ENCODE results near the gene IARS2. TPM values are rescaled to one million over a fixed set of nuclear protein-coding genes. Genes with fewer than 3 reads are reported as not detected.
"Not testable (repeated sequence)": the region's sequence is repeated elsewhere in the genome, so short reads cannot be mapped to it uniquely, and the experiment has no call there.

IARS2 gene
- polyA plus RNA-seq, 4 donors = 12.3 to 85.7 (median 40.8) TPM

DNA sequence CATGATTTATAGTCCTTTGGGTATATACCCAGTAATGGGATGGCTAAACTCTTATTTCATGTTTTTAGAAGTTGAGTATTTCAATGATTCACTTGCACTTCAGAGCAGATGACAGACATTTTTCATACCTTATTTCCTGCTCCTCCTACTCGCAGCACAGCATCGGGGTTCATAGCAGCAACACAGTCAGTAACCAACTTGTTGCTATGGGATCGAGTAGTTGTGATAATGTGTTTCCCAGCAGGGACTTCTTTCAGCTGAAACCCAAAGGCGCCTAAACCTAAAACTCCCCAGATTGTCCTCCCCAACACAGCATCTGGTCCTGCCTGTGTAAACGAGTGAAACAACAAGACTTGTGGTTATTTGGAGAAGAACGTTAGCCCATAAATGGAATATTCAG lies 31.3 kb upstream of the IARS2 start:
- WGBS, 3 donors = 96 to 99% (median 96%) methylated on average over 6 of the region's 6 CpGs
- Histone ChIP-seq H3K27ac (ENCODE audit: low read depth in 1 of 3, low read length in 2 of 3) (no peak overlapping the region), H3K4me3 (ENCODE audit: low read depth in 1 of 3, low read length in 3 of 3) (no peak overlapping the region), H3K9me3 (ENCODE audit: control insufficient read depth in 2 of 2, insufficient read depth in 1 of 2, low read depth in 1 of 2, low read length in 1 of 2) (no peaks in the 10 kb centered on the region), H3K27me3 (ENCODE audit: control insufficient read depth in 3 of 3, insufficient read depth in 3 of 3, low read length in 3 of 3) (no peaks in the 10 kb centered on the region), H3K36me3 (ENCODE audit: control insufficient read depth in 3 of 3, insufficient read depth in 2 of 3, low read depth in 1 of 3, low read length in 3 of 3) (peaks cover 7 to 29% (median 18%) of the 10 kb centered on the region in 3 donors), H3K4me1 (ENCODE audit: control insufficient read depth in 3 of 3, insufficient read depth in 2 of 3, low read depth in 1 of 3, low read length in 2 of 3) (no peaks in the 10 kb centered on the region)
- DNase-seq (no peak), FAIRE-seq (no peak)

DNA sequence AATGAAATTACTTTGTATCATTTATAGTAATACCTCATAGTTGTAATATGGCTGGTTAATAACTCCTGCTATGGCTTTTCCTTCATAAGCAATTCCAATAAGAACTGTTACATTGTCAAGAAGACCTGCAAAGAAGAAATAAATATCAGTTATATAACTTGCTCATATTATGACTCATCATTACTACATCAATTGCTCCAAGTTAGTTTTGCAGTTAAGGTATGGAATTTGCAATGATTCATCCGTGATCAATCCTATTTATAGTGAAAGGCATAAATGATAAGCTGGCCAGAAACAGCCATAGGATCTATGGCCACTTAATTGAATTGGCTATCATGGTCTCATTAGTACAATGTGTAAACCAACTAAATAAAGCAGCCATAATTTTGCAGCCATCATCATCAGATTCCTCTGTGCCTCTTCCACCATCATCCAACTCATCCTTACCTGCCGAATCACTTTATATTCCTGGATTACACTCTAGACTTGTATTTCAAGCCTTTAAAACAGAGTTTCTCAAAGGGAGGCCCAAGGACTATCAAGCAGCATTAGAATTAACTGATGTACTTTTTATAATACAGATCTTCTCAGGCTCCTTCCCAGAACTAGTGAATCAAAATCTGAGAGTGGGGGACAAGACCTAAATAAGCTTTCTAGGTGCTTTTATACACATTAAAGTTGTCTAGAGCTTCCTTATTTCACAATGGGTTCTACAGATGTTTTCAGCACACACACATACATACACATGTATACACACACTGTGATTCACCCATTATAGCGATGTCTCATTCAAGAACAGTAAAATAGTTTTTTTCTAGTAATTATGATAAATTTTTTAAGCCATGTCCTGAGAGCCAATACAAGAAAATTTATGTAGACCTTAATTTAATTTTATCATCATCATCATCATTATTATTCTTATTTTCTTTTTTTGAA lies 26.4 kb upstream of the IARS2 start:
- Histone ChIP-seq H3K27ac (ENCODE audit: low read depth in 1 of 3, low read length in 2 of 3) (no peak overlapping the region), H3K4me1 (ENCODE audit: control insufficient read depth in 3 of 3, insufficient read depth in 2 of 3, low read depth in 1 of 3, low read length in 2 of 3) (no peaks in the 10 kb centered on the region), H3K27me3 (ENCODE audit: control insufficient read depth in 3 of 3, insufficient read depth in 3 of 3, low read length in 3 of 3) (no peaks in the 10 kb centered on the region), H3K36me3 (ENCODE audit: control insufficient read depth in 3 of 3, insufficient read depth in 2 of 3, low read depth in 1 of 3, low read length in 3 of 3) (peaks cover 4 to 34% (median 15%) of the 10 kb centered on the region in 3 donors), H3K9me3 (ENCODE audit: control insufficient read depth in 2 of 2, insufficient read depth in 1 of 2, low read depth in 1 of 2, low read length in 1 of 2) (no peaks in the 10 kb centered on the region), H3K4me3 (ENCODE audit: low read depth in 1 of 3, low read length in 3 of 3) (no peak overlapping the region)
- 74 to 89% (median 88%) methylated on average over 3 of the region's 3 CpGs for WGBS, 3 donors
- FAIRE-seq (peak; percentile 65), DNase-seq (peak in 1 of 2 donors; percentile 56)

DNA sequence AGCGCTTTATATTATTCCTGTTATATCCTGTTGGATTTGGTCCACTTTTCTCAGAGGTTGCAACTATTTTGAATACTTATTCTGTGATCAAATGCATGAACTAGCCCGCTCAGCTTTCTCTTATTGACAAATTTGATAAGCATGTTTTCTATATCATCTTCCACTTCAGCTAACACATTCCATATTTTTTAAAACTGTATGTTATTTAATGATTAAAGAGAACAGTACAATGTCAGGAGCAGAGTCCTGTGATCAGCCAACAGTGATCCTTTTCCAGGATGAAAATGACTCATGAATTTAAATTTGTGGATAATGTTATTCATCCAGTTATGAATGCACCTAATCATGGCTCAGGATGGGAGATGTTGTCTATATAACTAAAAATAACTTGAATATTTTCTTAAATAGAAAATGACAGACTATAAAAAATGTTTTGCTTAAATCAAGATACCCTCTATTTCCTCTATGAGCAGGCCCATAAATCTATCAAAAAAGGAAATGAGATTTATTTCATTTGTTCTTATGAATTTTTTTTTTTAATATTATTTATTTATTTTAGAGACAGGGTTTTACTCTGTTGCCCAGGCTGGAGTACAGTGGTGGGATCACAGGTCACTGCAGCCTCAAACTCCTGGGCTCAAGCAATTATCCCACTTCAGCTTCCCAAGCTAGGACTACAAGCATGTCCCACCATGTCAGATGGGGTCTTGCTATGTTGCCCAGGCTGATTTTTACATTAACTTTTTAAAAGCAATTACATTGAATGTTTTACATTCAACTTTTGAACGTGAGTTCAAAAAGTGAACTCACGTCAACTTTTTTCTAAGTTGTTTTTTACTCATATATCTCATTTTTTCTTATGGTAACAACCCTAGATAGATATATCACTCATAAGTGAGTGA lies 16.8 kb upstream of the IARS2 start:
- Histone ChIP-seq H3K4me3 (ENCODE audit: low read depth in 1 of 3, low read length in 3 of 3) (no peak overlapping the region), H3K9me3 (ENCODE audit: control insufficient read depth in 2 of 2, insufficient read depth in 1 of 2, low read depth in 1 of 2, low read length in 1 of 2) (no peaks in the 10 kb centered on the region), H3K27me3 (ENCODE audit: control insufficient read depth in 3 of 3, insufficient read depth in 3 of 3, low read length in 3 of 3) (no peaks in the 10 kb centered on the region), H3K27ac (ENCODE audit: low read depth in 1 of 3, low read length in 2 of 3) (no peak overlapping the region), H3K4me1 (ENCODE audit: control insufficient read depth in 3 of 3, insufficient read depth in 2 of 3, low read depth in 1 of 3, low read length in 2 of 3) (no peaks in the 10 kb centered on the region), H3K36me3 (ENCODE audit: control insufficient read depth in 3 of 3, insufficient read depth in 2 of 3, low read depth in 1 of 3, low read length in 3 of 3) (peaks cover 2 to 25% (median 11%) of the 10 kb centered on the region in 3 donors)
- WGBS, 3 donors = 95 to 97% (median 96%) methylated on average over 4 of the region's 4 CpGs
- peak; percentile 33 for FAIRE-seq
- DNase-seq = no peak

DNA sequence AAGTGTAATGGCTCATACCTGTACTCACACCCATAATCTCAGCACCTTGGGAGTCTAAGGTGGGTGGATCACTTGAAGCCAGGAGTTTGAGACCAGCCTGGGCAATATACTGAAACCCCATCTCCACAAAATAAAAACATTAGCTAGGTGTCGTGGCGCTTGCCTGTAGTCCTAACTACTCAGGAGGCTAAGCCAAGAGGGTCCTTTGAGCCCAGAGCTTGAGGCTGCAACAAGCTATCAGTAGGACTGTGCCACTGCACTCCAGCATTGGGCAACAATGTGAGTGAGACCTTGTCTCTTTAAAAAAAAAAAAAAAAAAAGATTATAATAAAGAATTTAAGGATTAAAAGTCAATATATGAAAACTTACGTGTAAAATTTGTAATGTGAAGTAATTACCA lies 16.0 kb upstream of the IARS2 start:
- 92 to 99% (median 96%) methylated on average over 3 of the region's 3 CpGs for WGBS, 3 donors
- Histone ChIP-seq H3K27me3 (ENCODE audit: control insufficient read depth in 3 of 3, insufficient read depth in 3 of 3, low read length in 3 of 3) (no peaks in the 10 kb centered on the region), H3K36me3 (ENCODE audit: control insufficient read depth in 3 of 3, insufficient read depth in 2 of 3, low read depth in 1 of 3, low read length in 3 of 3) (peaks cover 2 to 21% (median 8%) of the 10 kb centered on the region in 3 donors), H3K27ac (ENCODE audit: low read depth in 1 of 3, low read length in 2 of 3) (no peak overlapping the region), H3K4me1 (ENCODE audit: control insufficient read depth in 3 of 3, insufficient read depth in 2 of 3, low read depth in 1 of 3, low read length in 2 of 3) (no peaks in the 10 kb centered on the region), H3K9me3 (ENCODE audit: control insufficient read depth in 2 of 2, insufficient read depth in 1 of 2, low read depth in 1 of 2, low read length in 1 of 2) (no peaks in the 10 kb centered on the region), H3K4me3 (ENCODE audit: low read depth in 1 of 3, low read length in 3 of 3) (no peak overlapping the region)
- DNase-seq (no peak), FAIRE-seq (no peak)

DNA sequence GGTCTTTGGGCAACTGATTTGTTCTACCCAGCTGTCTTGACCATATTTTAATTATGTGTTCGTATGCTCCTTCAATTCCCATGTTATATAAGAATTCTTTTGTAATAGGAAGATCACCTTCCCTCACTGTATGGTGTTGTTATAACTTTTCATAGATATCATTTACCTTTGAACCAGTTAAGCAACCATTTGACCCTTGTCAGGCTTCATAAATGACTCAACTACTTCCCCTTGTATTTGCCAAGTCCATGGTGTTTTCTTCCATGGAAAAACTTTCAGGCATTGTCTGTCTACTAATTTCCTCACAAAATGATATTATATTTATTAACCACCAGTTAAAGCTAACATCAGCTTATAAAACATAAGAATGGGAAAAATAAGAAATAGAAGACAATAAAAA lies 9.5 kb upstream of the IARS2 start:
- 23 to 61% (median 39%) methylated on average over 1 of the region's 1 CpG for WGBS, 3 donors
- peak; percentile 68 to 89 for DNase-seq
- H3K27ac ChIP-seq (ENCODE audit: low read depth in 1 of 3, low read length in 2 of 3) = peak overlapping the region in 1 of 3 donors; percentile 61

DNA sequence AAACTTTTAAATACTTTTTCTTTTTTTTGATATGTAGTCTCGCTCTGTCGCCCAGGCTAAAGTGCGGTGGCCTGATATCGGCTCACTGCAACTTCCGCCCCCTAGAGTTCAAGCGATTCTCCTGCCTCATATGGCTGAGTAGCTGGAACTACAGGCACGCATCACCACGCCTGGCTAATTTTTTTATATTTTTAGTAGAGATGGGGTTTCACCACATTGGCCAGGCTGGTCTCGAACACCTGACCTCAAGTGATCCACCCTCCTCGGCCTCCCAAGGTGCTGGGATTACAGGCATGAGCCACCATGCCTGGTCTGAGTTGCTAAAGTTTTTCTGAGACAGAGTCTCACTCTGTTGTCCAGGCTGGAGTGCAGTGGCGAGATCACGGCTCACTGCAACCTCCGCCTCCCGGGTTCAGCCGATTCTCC lies 7.7 kb upstream of the IARS2 start:
- DNase-seq; H3K27ac ChIP-seq (ENCODE audit: low read depth in 1 of 3, low read length in 2 of 3); H3K27me3 ChIP-seq (ENCODE audit: control insufficient read depth in 3 of 3, insufficient read depth in 3 of 3, low read length in 3 of 3); H3K9me3 ChIP-seq (ENCODE audit: control insufficient read depth in 2 of 2, insufficient read depth in 1 of 2, low read depth in 1 of 2, low read length in 1 of 2); H3K4me1 ChIP-seq (ENCODE audit: control insufficient read depth in 3 of 3, insufficient read depth in 2 of 3, low read depth in 1 of 3, low read length in 2 of 3); H3K4me3 ChIP-seq (ENCODE audit: low read depth in 1 of 3, low read length in 3 of 3); FAIRE-seq: not testable (repeated sequence)
- WGBS, 3 donors = 90 to 97% (median 95%) methylated on average over 15 of the region's 15 CpGs
- peaks cover 0 to 14% (median 0%) of the 10 kb centered on the region in 3 donors for H3K36me3 ChIP-seq (ENCODE audit: control insufficient read depth in 3 of 3, insufficient read depth in 2 of 3, low read depth in 1 of 3, low read length in 3 of 3)

More for the DNA sequence above, 9.5 kb upstream of the IARS2 start:
- Histone ChIP-seq H3K27me3 (ENCODE audit: control insufficient read depth in 3 of 3, insufficient read depth in 3 of 3, low read length in 3 of 3) (no peaks in the 10 kb centered on the region), H3K4me3 (ENCODE audit: low read depth in 1 of 3, low read length in 3 of 3) (no peak overlapping the region), H3K9me3 (ENCODE audit: control insufficient read depth in 2 of 2, insufficient read depth in 1 of 2, low read depth in 1 of 2, low read length in 1 of 2) (peaks cover 0 to 3% of the 10 kb centered on the region in 2 donors), H3K4me1 (ENCODE audit: control insufficient read depth in 3 of 3, insufficient read depth in 2 of 3, low read depth in 1 of 3, low read length in 2 of 3) (peaks cover 0 to 3% (median 0%) of the 10 kb centered on the region in 3 donors), H3K36me3 (ENCODE audit: control insufficient read depth in 3 of 3, insufficient read depth in 2 of 3, low read depth in 1 of 3, low read length in 3 of 3) (peaks cover 0 to 18% (median 2%) of the 10 kb centered on the region in 3 donors)
- no peak for FAIRE-seq

DNA sequence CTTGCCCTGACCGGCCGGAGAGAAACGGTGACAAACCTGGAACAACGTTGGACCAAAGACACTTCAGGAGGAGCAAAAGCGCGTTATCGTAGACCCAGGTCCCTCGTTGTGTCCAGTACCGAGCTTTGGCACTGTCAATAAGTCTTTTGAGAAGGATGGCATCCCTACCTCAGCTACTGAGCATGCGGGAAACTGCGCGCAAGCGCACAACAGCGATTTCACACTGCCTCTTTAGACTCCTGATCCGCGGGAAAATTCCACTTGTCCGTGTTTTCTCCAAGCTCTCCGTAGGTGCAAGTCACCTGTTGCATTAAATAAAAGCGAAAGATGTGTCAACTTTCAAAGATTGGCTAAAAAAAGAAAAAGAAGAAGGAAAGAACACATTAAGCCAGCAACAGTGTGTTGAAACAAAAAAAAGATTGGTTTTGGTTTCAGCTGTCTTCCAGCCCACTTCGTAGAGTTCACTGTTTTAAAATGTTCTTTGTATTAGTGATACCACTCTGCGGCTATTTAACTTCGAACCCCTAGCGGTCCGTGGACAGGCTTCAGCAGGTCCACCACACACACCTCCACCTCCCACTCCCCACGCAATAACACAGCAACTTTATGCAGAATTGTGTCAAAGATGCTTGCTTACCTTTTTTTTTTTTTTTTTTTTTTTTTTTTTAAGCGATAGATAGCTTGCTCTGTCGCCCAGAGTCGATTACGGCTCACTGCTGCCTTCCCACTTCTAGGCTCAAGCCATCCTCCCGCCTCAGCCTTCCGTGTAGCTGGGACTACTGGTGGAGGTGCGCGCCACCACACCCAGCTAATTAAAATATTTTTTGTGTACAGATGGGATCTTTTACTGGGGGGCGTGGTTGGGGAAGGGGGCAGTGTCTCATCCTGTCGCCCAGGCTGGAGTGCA lies 4.0 kb upstream of the IARS2 start, which contains the start of gene BPNT1:
BPNT1 (minus strand) TSS at position 139 of the 907 bp plus-strand sequence. CDS start 9,942 bp downstream, outside the sequence.
- FAIRE-seq = peak; percentile 75
- Histone ChIP-seq H3K9me3 (ENCODE audit: control insufficient read depth in 2 of 2, insufficient read depth in 1 of 2, low read depth in 1 of 2, low read length in 1 of 2) (no peaks in the 10 kb centered on the region), H3K27me3 (ENCODE audit: control insufficient read depth in 3 of 3, insufficient read depth in 3 of 3, low read length in 3 of 3) (no peaks in the 10 kb centered on the region), H3K4me3 (ENCODE audit: low read depth in 1 of 3, low read length in 3 of 3) (peak within 1 kb of the TSS; percentile 43 to 78 (median 67)), H3K27ac (ENCODE audit: low read depth in 1 of 3, low read length in 2 of 3) (peak within 1 kb of the TSS; percentile 50 to 87 (median 77)), H3K4me1 (ENCODE audit: control insufficient read depth in 3 of 3, insufficient read depth in 2 of 3, low read depth in 1 of 3, low read length in 2 of 3) (peaks cover 0 to 8% (median 3%) of the 10 kb centered on the region in 3 donors), H3K36me3 (ENCODE audit: control insufficient read depth in 3 of 3, insufficient read depth in 2 of 3, low read depth in 1 of 3, low read length in 3 of 3) (peaks cover 0 to 5% (median 0%) of the 10 kb centered on the region in 3 donors)
- peak; percentile 98 to 99 for DNase-seq
- WGBS, 3 donors = 1 to 4% (median 2%) methylated on average over 35 of the region's 35 CpGs
